Type B pancreatic cell (in vitro differentiated cells): ENCODE results near the gene ATR. TPM values are rescaled to one million over a fixed set of nuclear protein-coding genes. Genes with fewer than 3 reads are reported as not detected.

Experiments
- DNase-seq: peaks from one replicate; pipeline ENCODE4 v3.0.0; 2021; ENCODE audit warnings: mixed read lengths; ENCODE audit not compliant: unreplicated experiment; ENCODE audit errors: extremely low spot score
- H3K27ac Mint-ChIP-seq: 2 replicates; pipeline ENCODE4 v1.8.0; 2021; ENCODE audit warnings: mild to moderate bottlenecking, mixed read lengths
- H3K27me3 Mint-ChIP-seq: 2 replicates; pipeline ENCODE4 v1.8.0; 2021; ENCODE audit warnings: mixed read lengths
- H3K36me3 Mint-ChIP-seq: 2 replicates; pipeline ENCODE4 v1.8.0; 2021; ENCODE audit warnings: mixed read lengths
- H3K4me1 Mint-ChIP-seq: one replicate; pipeline ENCODE4 v1.8.0; 2021; ENCODE audit warnings: mixed read lengths; ENCODE audit not compliant: unreplicated experiment
- H3K4me3 Mint-ChIP-seq: 2 replicates; pipeline ENCODE4 v1.8.0; 2021; ENCODE audit warnings: mild to moderate bottlenecking, mixed read lengths
- H3K9me3 Mint-ChIP-seq: 2 replicates; pipeline ENCODE4 v1.8.0; 2021; ENCODE audit warnings: mixed read lengths
- CTCF ChIP-seq: fragments of 200-600 bp; sonication (generic); conservative IDR thresholded peaks from 2 replicates; pipeline ENCODE4 v1.5.0; 2021; ENCODE audit warnings: antibody characterized with exemption, mild to moderate bottlenecking
- long read RNA-seq: library from polyadenylated mRNA; unstranded; transcript quantifications from one replicate; pipeline ENCODE4 v2.0.0, GENCODE V29; 2020
- total RNA-seq: library from RNA; stranded (reverse); gene quantifications from 2 replicates; pipeline ENCODE4 v1.2.1, GENCODE V29; 2021; ENCODE audit warnings: low replicate concordance

Gene ATR
- total RNA-seq: 22.1 and 30.0 TPM in 2 replicates
- long read RNA-seq, partial matches to known transcripts: 21 of 26 reads
- long read RNA-seq, other reads (novel, unspliced or antisense): 5 of 26 reads

GRCh38 chr3:142578329-142579223 is at the start of gene ATR:
Gene ATR, minus strand, starts transcription at chr3:142578733. Its CDS starts 29 bp downstream, at chr3:142578704.
- peaks cover 14% of the 10 kb centered on the region for H3K4me1 Mint-ChIP-seq
- H3K36me3 Mint-ChIP-seq: peaks cover 3% of the 10 kb centered on the region
- peak; percentile 96 for DNase-seq
- TF ChIP-seq CTCF: no peak
- peak within 1 kb of the TSS; percentile 95 for H3K27ac Mint-ChIP-seq
- peaks cover 10% of the 10 kb centered on the region for H3K27me3 Mint-ChIP-seq
- H3K9me3 Mint-ChIP-seq: no peaks in the 10 kb centered on the region
- H3K4me3 Mint-ChIP-seq: peak within 1 kb of the TSS; percentile 99

- Mint-ChIP-seq H3K9me3 (no peaks in the 10 kb centered on the region), H3K4me3 (no peak overlapping the region), H3K27ac (no peak overlapping the region), H3K36me3 (no peaks in the 10 kb centered on the region), H3K4me1 (no peaks in the 10 kb centered on the region), H3K27me3 (no peaks in the 10 kb centered on the region)
- no peak for TF ChIP-seq CTCF
- no peak for DNase-seq
Measured at GRCh38 chr3:142626971-142627370, 48.4 kb upstream of the ATR start.

- TF ChIP-seq CTCF: no peak
- Mint-ChIP-seq H3K27ac (no peak overlapping the region), H3K9me3 (no peaks in the 10 kb centered on the region), H3K27me3 (no peaks in the 10 kb centered on the region), H3K36me3 (no peaks in the 10 kb centered on the region), H3K4me3 (no peak overlapping the region), H3K4me1 (no peaks in the 10 kb centered on the region)
- DNase-seq: no peak
Measured at GRCh38 chr3:142625153-142625440, 46.6 kb upstream of the ATR start.

GRCh38 chr3:142624341-142625152 is 46.0 kb upstream of the ATR start:
- H3K27ac Mint-ChIP-seq: no peak overlapping the region
- H3K4me1 Mint-ChIP-seq: peaks cover under 1% of the 10 kb centered on the region
- no peaks in the 10 kb centered on the region for H3K9me3 Mint-ChIP-seq
- no peak overlapping the region for H3K4me3 Mint-ChIP-seq
- no peaks in the 10 kb centered on the region for H3K27me3 Mint-ChIP-seq
- no peak for DNase-seq
- no peaks in the 10 kb centered on the region for H3K36me3 Mint-ChIP-seq
- TF ChIP-seq CTCF: no peak

- H3K9me3 Mint-ChIP-seq: no peaks in the 10 kb centered on the region
- no peak for TF ChIP-seq CTCF
- H3K4me3 Mint-ChIP-seq: no peak overlapping the region
- no peaks in the 10 kb centered on the region for H3K27me3 Mint-ChIP-seq
- DNase-seq: no peak
- H3K4me1 Mint-ChIP-seq: peaks cover 11% of the 10 kb centered on the region
- no peaks in the 10 kb centered on the region for H3K36me3 Mint-ChIP-seq
- no peak overlapping the region for H3K27ac Mint-ChIP-seq
Measured at GRCh38 chr3:142623194-142623593, 44.7 kb upstream of the ATR start.
